Endothelial cell (in vitro differentiated cells): ENCODE data around the gene CTNNA3. TPM values are rescaled to one million over a fixed set of nuclear protein-coding genes. Genes with fewer than 3 reads are reported as not detected.

ENCODE experiments used
- DNase-seq: peaks from one replicate; pipeline ENCODE4 v3.0.0; 2021; ENCODE audit warnings: low spot score
- H3K27ac Mint-ChIP-seq: one replicate; pipeline ENCODE4 v1.8.0; 2021; ENCODE audit warnings: mixed read lengths, inconsistent platforms; ENCODE audit not compliant: unreplicated experiment
- H3K27me3 Mint-ChIP-seq: one replicate; pipeline ENCODE4 v1.8.0; 2021; ENCODE audit warnings: mild to moderate bottlenecking, moderate library complexity, mixed read lengths, inconsistent platforms; ENCODE audit not compliant: unreplicated experiment
- H3K36me3 Mint-ChIP-seq: one replicate; pipeline ENCODE4 v1.8.0; 2021; ENCODE audit warnings: mild to moderate bottlenecking, low read depth, mixed read lengths, inconsistent platforms; ENCODE audit not compliant: unreplicated experiment
- H3K4me1 Mint-ChIP-seq: one replicate; pipeline ENCODE4 v1.8.0; 2021; ENCODE audit warnings: mild to moderate bottlenecking, mixed read lengths, inconsistent platforms; ENCODE audit not compliant: unreplicated experiment
- H3K4me3 Mint-ChIP-seq: one replicate; pipeline ENCODE4 v1.8.0; 2021; ENCODE audit warnings: mild to moderate bottlenecking, mixed read lengths, inconsistent platforms; ENCODE audit not compliant: unreplicated experiment
- H3K9me3 Mint-ChIP-seq: one replicate; pipeline ENCODE4 v1.8.0; 2021; ENCODE audit warnings: mixed read lengths, inconsistent platforms; ENCODE audit not compliant: unreplicated experiment
- total RNA-seq: library from RNA; stranded (reverse); fragmentation: NEBNext Ultra II Directional; extraction: Animal tissue kit (Norgen Biotek cat#: 25700); gene quantifications from one replicate; pipeline ENCODE4 v1.2.1, GENCODE V29; 2021; ENCODE audit not compliant: unreplicated experiment
- TF ChIP-seq, protein P1 (sequence below): fragments of 200-600 bp; sonication (generic); IDR thresholded peaks from one replicate; pipeline ENCODE4 v1.5.0; 2021; ENCODE audit warnings: antibody characterized with exemption; ENCODE audit not compliant: unreplicated experiment

CTNNA3 gene
- total RNA-seq, 1 donor from 2014 or later, result 2.3 TPM

DNA sequence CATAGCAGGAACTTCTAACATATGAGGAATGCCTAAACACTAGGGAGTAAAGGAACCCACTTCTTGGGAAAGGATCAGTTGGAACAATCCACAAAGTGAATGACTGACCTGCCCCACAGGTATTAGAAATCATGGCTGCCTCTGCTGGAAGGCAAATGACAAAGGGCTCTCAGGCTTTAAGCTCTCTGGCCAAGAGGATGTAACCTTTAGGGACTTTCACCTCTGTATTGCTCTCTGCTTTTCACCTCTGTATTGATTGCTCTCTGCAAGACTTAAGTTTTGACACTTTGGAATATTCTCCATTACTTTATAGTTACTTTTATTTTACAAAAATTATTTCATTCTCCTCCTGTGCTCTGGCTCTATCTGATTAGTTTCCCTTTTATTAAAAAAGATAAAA lies 522.2 kb downstream of the CTNNA3 start:
- H3K9me3 Mint-ChIP-seq, result no peaks in the 10 kb centered on the region
- no peaks in the 10 kb centered on the region for H3K27me3 Mint-ChIP-seq
- no peaks in the 10 kb centered on the region for H3K4me1 Mint-ChIP-seq
- H3K27ac Mint-ChIP-seq, result no peak overlapping the region
- DNase-seq, result no peak
- no peak overlapping the region for H3K4me3 Mint-ChIP-seq
- TF ChIP-seq, protein P1, sequence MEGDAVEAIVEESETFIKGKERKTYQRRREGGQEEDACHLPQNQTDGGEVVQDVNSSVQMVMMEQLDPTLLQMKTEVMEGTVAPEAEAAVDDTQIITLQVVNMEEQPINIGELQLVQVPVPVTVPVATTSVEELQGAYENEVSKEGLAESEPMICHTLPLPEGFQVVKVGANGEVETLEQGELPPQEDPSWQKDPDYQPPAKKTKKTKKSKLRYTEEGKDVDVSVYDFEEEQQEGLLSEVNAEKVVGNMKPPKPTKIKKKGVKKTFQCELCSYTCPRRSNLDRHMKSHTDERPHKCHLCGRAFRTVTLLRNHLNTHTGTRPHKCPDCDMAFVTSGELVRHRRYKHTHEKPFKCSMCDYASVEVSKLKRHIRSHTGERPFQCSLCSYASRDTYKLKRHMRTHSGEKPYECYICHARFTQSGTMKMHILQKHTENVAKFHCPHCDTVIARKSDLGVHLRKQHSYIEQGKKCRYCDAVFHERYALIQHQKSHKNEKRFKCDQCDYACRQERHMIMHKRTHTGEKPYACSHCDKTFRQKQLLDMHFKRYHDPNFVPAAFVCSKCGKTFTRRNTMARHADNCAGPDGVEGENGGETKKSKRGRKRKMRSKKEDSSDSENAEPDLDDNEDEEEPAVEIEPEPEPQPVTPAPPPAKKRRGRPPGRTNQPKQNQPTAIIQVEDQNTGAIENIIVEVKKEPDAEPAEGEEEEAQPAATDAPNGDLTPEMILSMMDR, result no peak
- no peaks in the 10 kb centered on the region for H3K36me3 Mint-ChIP-seq

DNA sequence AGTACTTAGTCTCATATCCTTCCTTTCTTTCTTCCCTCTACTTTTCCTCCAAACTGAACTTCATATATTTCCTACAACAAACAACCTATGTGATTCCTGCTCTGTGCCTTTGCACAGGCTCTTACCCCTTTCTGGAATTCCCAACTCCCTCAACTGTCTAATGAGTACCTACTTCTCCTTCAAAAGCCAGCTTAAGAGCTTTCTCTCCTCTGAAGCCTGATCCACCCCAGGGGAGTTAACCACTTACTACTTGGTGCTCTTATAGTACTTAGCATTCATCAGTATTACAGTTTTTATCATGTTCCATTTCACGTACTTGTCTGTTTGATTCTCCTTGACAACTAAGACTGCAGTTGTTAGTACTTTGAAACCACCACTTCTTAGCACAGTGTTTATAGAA lies 524.0 kb downstream of the CTNNA3 start:
- Mint-ChIP-seq H3K4me3 (no peak overlapping the region), H3K36me3 (no peaks in the 10 kb centered on the region), H3K27ac (no peak overlapping the region), H3K27me3 (peaks cover 2% of the 10 kb centered on the region), H3K9me3 (no peaks in the 10 kb centered on the region), H3K4me1 (no peaks in the 10 kb centered on the region)
- DNase-seq, result no peak
- TF ChIP-seq, protein P1, result no peak

DNA sequence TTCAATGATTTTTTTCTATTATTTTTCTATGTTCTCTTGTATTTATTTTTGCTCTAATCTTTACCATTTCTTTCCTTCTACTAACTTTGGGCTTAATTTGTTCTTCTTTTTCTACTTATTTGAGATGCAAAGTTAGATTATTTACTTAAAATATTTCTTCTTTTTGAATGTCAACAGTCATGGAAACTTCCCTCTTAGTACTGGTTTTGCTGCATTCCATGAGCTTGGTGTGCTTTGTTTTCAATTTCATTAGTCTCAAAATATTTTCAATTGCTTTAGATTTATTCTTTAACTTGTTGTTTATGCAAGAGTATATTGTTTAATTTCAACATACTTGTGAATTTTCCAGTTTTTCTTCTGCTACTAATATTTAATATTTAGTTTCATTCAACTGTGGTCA lies 539.8 kb downstream of the CTNNA3 start:
- Mint-ChIP-seq H3K9me3 (no peaks in the 10 kb centered on the region), H3K27ac (no peak overlapping the region), H3K27me3 (no peaks in the 10 kb centered on the region), H3K4me3 (no peak overlapping the region), H3K36me3 (no peaks in the 10 kb centered on the region), H3K4me1 (no peaks in the 10 kb centered on the region)
- DNase-seq, result no peak
- TF ChIP-seq, protein P1, result no peak

DNA sequence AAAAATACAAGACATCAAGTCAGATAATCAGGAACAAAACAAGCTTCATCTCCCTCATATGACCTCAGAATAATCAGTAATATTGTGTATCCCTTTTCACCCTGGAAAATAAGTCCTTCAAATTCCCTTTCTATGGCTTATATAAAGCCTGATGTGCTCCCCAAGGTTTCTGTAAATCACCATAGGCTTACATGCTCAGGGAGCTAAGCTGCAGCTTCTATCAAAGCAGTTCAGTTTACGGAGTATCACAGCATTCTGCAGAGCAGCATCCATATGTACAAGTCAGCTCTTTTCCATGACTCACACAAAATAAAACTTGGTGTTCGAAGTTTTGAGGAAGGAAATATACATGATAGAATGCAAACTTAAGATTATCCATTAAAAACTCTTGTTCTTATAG lies 544.5 kb downstream of the CTNNA3 start:
- Mint-ChIP-seq H3K36me3 (no peaks in the 10 kb centered on the region), H3K27ac (no peak overlapping the region), H3K4me1 (no peaks in the 10 kb centered on the region), H3K4me3 (no peak overlapping the region), H3K27me3 (no peaks in the 10 kb centered on the region), H3K9me3 (no peaks in the 10 kb centered on the region)
- TF ChIP-seq, protein P1, result no peak
- DNase-seq, result no peak

- H3K27ac Mint-ChIP-seq, result no peak overlapping the region
- no peaks in the 10 kb centered on the region for H3K9me3 Mint-ChIP-seq
- no peaks in the 10 kb centered on the region for H3K36me3 Mint-ChIP-seq
- no peaks in the 10 kb centered on the region for H3K4me1 Mint-ChIP-seq
- no peak overlapping the region for H3K4me3 Mint-ChIP-seq
- no peaks in the 10 kb centered on the region for H3K27me3 Mint-ChIP-seq
- DNase-seq, result no peak
- TF ChIP-seq, protein P1, result no peak
Observed at GRCh38 chr10:67144530-67144929, 551.5 kb downstream of the CTNNA3 start.
